GM12872 (cell line): ENCODE measurements around the gene FAAH.

ENCODE experiments used
- TF ChIP-seq, protein P1 (sequence below): IDR thresholded peaks from 3 replicates; pipeline ENCODE4 v1.5.1; 2011; ENCODE audit warnings: low read depth, mild to moderate bottlenecking, low read length, moderate library complexity; ENCODE audit not compliant: insufficient read depth

FAAH gene

GRCh38 chr1:46410156-46411009 is 16.3 kb downstream of the FAAH start:
- TF ChIP-seq, protein P1, sequence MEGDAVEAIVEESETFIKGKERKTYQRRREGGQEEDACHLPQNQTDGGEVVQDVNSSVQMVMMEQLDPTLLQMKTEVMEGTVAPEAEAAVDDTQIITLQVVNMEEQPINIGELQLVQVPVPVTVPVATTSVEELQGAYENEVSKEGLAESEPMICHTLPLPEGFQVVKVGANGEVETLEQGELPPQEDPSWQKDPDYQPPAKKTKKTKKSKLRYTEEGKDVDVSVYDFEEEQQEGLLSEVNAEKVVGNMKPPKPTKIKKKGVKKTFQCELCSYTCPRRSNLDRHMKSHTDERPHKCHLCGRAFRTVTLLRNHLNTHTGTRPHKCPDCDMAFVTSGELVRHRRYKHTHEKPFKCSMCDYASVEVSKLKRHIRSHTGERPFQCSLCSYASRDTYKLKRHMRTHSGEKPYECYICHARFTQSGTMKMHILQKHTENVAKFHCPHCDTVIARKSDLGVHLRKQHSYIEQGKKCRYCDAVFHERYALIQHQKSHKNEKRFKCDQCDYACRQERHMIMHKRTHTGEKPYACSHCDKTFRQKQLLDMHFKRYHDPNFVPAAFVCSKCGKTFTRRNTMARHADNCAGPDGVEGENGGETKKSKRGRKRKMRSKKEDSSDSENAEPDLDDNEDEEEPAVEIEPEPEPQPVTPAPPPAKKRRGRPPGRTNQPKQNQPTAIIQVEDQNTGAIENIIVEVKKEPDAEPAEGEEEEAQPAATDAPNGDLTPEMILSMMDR: no peak

- TF ChIP-seq, protein P1: no peak
These were observed 16.9 kb downstream of the FAAH start for GRCh38 chr1:46411010-46411405.

DNA sequence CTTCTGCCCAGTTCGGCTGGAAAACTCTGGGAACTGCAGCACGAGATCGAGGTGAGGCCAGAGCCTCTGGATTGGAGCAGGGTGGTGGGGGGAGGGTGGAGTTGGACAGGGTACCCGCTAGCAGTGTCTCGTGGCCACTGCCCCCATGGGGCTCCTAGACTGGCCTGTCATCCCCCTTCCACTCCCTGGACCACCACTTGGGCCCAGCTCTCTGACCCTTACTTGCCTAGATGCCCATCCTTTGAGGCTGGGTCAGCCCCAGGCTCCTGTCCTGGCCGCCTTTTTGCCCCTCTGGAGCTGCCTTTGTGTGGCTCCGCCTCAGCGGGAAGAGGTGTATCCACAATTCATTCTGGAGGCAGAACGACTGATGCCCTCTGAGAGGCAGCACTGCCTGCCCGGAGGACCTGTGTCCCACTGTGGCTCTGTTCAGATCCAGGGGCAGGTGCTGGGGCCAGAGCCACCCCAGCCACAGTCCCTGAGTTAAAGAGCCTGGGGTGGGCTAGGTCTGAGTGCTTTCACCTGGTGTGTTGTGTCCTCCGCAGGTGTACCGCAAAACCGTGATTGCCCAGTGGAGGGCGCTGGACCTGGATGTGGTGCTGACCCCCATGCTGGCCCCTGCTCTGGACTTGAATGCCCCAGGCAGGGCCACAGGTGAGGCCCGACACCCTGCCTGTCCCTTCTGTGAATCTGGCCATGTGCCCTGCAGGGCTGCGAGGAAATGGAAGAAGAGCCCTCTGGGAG is 17.7 kb downstream of the FAAH start:
- TF ChIP-seq, protein P1: peak; percentile 65

DNA sequence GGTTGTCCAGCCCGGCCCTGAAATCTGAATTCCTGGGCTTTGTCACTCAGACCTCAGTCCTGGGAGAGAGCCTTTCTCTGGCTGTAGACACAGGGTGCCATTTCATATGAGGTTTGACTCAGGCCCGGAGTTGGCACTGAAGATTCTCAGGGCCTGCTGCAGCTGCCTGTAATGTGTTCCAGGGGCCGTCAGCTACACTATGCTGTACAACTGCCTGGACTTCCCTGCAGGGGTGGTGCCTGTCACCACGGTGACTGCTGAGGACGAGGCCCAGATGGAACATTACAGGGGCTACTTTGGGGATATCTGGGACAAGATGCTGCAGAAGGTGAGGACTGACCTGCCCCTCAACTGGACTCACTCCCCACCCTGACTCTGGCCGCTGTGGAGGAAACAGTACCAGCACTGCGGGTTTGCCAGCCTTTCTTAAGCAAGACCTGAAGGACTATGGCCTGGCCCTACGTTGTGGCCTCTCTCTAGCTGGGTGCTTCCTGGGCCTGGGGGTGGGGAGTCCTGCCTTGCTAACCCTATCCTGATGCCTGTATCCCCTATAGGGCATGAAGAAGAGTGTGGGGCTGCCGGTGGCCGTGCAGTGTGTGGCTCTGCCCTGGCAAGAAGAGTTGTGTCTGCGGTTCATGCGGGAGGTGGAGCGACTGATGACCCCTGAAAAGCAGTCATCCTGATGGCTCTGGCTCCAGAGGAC is 18.9 kb downstream of the FAAH start:
- TF ChIP-seq, protein P1: no peak

DNA sequence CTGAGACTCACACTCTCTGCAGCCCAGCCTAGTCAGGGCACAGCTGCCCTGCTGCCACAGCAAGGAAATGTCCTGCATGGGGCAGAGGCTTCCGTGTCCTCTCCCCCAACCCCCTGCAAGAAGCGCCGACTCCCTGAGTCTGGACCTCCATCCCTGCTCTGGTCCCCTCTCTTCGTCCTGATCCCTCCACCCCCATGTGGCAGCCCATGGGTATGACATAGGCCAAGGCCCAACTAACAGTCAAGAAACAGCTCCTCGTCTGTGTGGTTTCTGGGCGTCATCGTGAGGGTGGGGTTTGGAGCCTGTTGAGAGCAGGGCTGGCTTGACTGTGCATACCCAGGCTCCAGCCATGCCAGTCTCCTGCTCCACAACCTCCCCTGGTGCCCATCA is 19.5 kb downstream of the FAAH start:
- TF ChIP-seq, protein P1: peak; percentile 57

DNA sequence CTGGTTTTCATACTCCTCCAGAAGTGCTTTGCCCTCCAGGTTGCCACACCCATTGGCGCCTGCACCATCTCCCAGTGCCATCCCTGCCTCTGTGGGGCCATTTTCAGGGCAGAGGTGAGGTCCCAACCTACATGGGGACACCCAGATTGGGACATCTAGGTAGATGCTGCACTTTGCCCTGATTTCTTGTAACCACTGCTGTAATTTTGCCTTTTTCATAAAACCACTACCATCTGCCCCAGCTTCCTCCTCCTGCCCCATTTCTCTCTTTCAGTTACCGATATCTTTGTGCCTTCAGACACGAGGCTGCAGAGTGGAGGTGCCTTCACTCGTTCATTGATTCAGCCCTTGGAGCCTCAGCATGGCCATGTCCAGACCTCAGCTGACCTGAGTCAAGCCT is 21.4 kb downstream of the FAAH start:
- TF ChIP-seq, protein P1: no peak

DNA sequence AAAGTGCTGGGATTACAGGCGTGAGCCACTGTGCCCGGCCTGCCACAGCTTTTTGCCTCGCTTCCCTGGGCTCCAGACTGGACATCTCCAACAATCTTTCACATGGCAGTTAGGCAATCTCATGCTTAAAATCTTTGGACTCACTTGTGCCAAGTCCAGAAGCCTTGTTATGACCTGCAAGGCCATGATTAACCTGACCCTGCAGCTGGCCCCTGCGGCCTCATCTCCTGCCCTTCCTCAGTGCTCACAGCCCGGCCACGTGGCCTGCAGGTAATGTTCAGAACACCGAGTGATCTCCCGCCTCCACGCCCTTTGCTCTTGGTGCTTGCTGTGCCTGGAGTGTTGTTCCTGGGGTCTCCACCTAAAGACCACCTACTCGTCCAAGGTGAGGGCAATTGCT is 24.9 kb downstream of the FAAH start:
- TF ChIP-seq, protein P1: no peak
